CD14-positive monocyte (primary cell): ENCODE data around the gene TMEM135. TPM values are rescaled to one million over a fixed set of nuclear protein-coding genes. Genes with fewer than 3 reads are reported as not detected.
"Not testable (repeated sequence)": the region's sequence is repeated elsewhere in the genome, so short reads cannot be mapped to it uniquely, and the experiment has no call there.

ENCODE experiments used
- DNase-seq, 3 donors: peaks; one replicate each; pipeline ENCODE4 v3.0.0-alpha.2; 2011 to 2022
- H2AFZ ChIP-seq: 2 replicates; pipeline ENCODE4 v1.6.0; 2012; ENCODE audit warnings: mild to moderate bottlenecking, low read depth, low read length, inconsistent platforms; ENCODE audit not compliant: insufficient read depth, poor library complexity, severe bottlenecking
- H3K27ac ChIP-seq, 2 donors: 1 replicate in 1 of 2; 2 replicates in 1 of 2; pipeline ENCODE4 v1.5.1; 2012 to 2013; ENCODE audit warnings: low read length in 2 of 2, control low read depth in 1 of 2, inconsistent platforms in 1 of 2, low read depth in 1 of 2, mild to moderate bottlenecking in 1 of 2
- H3K27me3 ChIP-seq, 2 donors: one replicate each; pipeline versions ENCODE4 v1.6.0 to v1.6.1; 2011 to 2013; ENCODE audit warnings: low read length in 2 of 2; ENCODE audit not compliant: control insufficient read depth in 2 of 2, insufficient read depth in 2 of 2
- H3K36me3 ChIP-seq, 2 donors: replicated peaks in 1 of 2; 1 replicate in 1 of 2; 2 replicates in 1 of 2; pipeline versions ENCODE4 v1.5.1 to v1.6.1; 2012 to 2013; ENCODE audit warnings: low read length in 2 of 2, control low read depth in 1 of 2, inconsistent platforms in 1 of 2, mild to moderate bottlenecking in 1 of 2; ENCODE audit not compliant: insufficient read depth in 2 of 2, control insufficient read depth in 1 of 2
- H3K4me1 ChIP-seq, 2 donors: 1 replicate in 1 of 2; 2 replicates in 1 of 2; pipeline versions ENCODE4 v1.5.1 to v1.6.1; 2012 to 2013; ENCODE audit warnings: low read length in 2 of 2, control low read depth in 1 of 2, inconsistent platforms in 1 of 2, mild to moderate bottlenecking in 1 of 2, moderate library complexity in 1 of 2; ENCODE audit not compliant: insufficient read depth in 2 of 2, control insufficient read depth in 1 of 2
- H3K4me2 ChIP-seq: replicated peaks from 2 replicates; pipeline ENCODE3; 2012; ENCODE audit warnings: low read length, moderate library complexity, mild to moderate bottlenecking; ENCODE audit not compliant: poor library complexity, severe bottlenecking; ENCODE audit errors: extremely low read depth
- H3K4me3 ChIP-seq, 3 experiments: fragments of 200-600 bp in 1 of 3; sonication (generic) in 1 of 3; replicated peaks in 1 of 3; 1 replicate in 2 of 3; 2 replicates in 1 of 3; pipeline ENCODE4 v1.5.1; 2011 to 2013; ENCODE audit warnings: low read length in 3 of 3, mild to moderate bottlenecking in 3 of 3, control low read depth in 2 of 3, low read depth in 2 of 3, inconsistent platforms in 1 of 3, moderate library complexity in 1 of 3
- H3K79me2 ChIP-seq: 2 replicates; pipeline ENCODE4 v1.6.0; 2012; ENCODE audit warnings: mild to moderate bottlenecking, control low read depth, inconsistent platforms, low read length, moderate library complexity; ENCODE audit not compliant: insufficient read depth
- H3K9ac ChIP-seq: 2 replicates; pipeline ENCODE4 v1.6.0; 2017; ENCODE audit warnings: low read length, mild to moderate bottlenecking; ENCODE audit not compliant: insufficient read depth, poor library complexity, severe bottlenecking
- H3K9me3 ChIP-seq, 2 donors: replicated peaks in 1 of 2; 1 replicate in 1 of 2; 2 replicates in 1 of 2; pipeline versions ENCODE4 v1.5.1 to v1.6.1; 2012 to 2013; ENCODE audit warnings: low read length in 2 of 2, control low read depth in 1 of 2; ENCODE audit not compliant: control insufficient read depth in 1 of 2, insufficient read depth in 1 of 2
- H4K20me1 ChIP-seq: 2 replicates; pipeline ENCODE4 v1.6.0; 2012; ENCODE audit warnings: mild to moderate bottlenecking, low read length, control low read depth, moderate library complexity; ENCODE audit not compliant: insufficient read depth
- H3K27ac Mint-ChIP-seq, 7 donors: one replicate each; pipeline ENCODE4 v1.8.0; 2020; ENCODE audit warnings: mild to moderate bottlenecking in 7 of 7, mixed read lengths in 7 of 7, moderate library complexity in 6 of 7, inconsistent platforms in 2 of 7
- H3K27me3 Mint-ChIP-seq, 3 donors: one replicate each; pipeline ENCODE4 v1.8.0; 2021 to 2022; ENCODE audit warnings: low read depth in 3 of 3, mild to moderate bottlenecking in 3 of 3, mixed read lengths in 3 of 3, moderate library complexity in 3 of 3, inconsistent platforms in 1 of 3
- H3K36me3 Mint-ChIP-seq, 2 donors: one replicate each; pipeline ENCODE4 v1.8.0; 2020; ENCODE audit warnings: mixed read lengths in 2 of 2, inconsistent platforms in 1 of 2, mild to moderate bottlenecking in 1 of 2
- H3K4me1 Mint-ChIP-seq: one replicate; pipeline ENCODE4 v1.8.0; 2020; ENCODE audit warnings: mild to moderate bottlenecking, mixed read lengths
- H3K4me3 Mint-ChIP-seq, 2 donors: one replicate each; pipeline ENCODE4 v1.8.0; 2020; ENCODE audit warnings: mild to moderate bottlenecking in 2 of 2, mixed read lengths in 2 of 2, moderate library complexity in 1 of 2
- H3K9me3 Mint-ChIP-seq, 7 donors: one replicate each; pipeline ENCODE4 v1.8.0; 2020 to 2022; ENCODE audit warnings: mixed read lengths in 7 of 7, mild to moderate bottlenecking in 6 of 7, moderate library complexity in 6 of 7, inconsistent platforms in 2 of 7
- WGBS: methylation state at CpG from one replicate; pipeline ENCODE4 v1.1.5; 2013; ENCODE audit warnings: missing lambda C conversion rate; ENCODE audit not compliant: insufficient coverage; 5-methylcytosine and 5-hydroxymethylcytosine counted together
- intact Hi-C, 2 donors: fragments of 100-400 bp; cut with micrococcal nuclease; formaldehyde crosslinking; loops; one replicate each; pipeline versions ENCODE4 v1.15.0 to v1.15.1; 2023
- polyA plus RNA-seq, 3 donors: library from polyadenylated mRNA; depleted of rRNA in 1 of 3; unstranded in 2 of 3; stranded (reverse) in 1 of 3; fragments of 300-500 nt in 2 of 3; fragments of >200 nt in 1 of 3; fragmentation: Illumina TruSeq in 2 of 3; gene quantifications; 1 replicate in 2 of 3; 2 replicates in 1 of 3; pipeline ENCODE4 v1.2.3, GENCODE V29; 2012 to 2021
- TF ChIP-seq, protein P1 (sequence below): fragments of 200-600 bp; IDR thresholded peaks from one replicate; pipeline ENCODE4 v1.8.0; 2022; ENCODE audit warnings: antibody characterized with exemption, mild to moderate bottlenecking

TMEM135 gene
- polyA plus RNA-seq, 3 donors: 2.7 to 8.4 (median 5.9) TPM

DNA sequence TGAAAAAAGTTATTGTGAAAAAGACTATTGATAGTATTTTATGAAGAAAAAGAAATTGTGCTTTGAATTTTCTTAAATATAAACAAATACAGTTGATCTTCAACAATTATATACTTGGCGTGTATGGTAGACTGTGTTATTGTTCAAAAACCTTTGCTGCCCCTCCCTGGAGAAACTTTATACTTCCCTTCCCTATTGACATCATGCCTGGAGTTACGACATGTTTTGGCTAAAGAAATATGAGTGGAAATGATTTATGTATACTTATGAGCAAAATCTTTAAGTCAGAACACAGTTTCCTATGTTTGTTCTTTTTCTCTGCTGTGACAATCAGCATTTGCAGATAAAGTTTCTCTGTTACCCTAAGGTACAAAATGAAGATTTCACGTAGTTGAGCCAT is 243.8 kb downstream of the TMEM135 start:
- H3K27me3 Mint-ChIP-seq: peaks cover 0 to 2% (median 1%) of the 10 kb centered on the region in 3 donors
- H3K4me1 Mint-ChIP-seq: peaks cover 4% of the 10 kb centered on the region
- TF ChIP-seq, protein P1, sequence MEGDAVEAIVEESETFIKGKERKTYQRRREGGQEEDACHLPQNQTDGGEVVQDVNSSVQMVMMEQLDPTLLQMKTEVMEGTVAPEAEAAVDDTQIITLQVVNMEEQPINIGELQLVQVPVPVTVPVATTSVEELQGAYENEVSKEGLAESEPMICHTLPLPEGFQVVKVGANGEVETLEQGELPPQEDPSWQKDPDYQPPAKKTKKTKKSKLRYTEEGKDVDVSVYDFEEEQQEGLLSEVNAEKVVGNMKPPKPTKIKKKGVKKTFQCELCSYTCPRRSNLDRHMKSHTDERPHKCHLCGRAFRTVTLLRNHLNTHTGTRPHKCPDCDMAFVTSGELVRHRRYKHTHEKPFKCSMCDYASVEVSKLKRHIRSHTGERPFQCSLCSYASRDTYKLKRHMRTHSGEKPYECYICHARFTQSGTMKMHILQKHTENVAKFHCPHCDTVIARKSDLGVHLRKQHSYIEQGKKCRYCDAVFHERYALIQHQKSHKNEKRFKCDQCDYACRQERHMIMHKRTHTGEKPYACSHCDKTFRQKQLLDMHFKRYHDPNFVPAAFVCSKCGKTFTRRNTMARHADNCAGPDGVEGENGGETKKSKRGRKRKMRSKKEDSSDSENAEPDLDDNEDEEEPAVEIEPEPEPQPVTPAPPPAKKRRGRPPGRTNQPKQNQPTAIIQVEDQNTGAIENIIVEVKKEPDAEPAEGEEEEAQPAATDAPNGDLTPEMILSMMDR: no peak
- no peak overlapping the region for H3K4me3 ChIP-seq
- intact Hi-C loops: no loop called here
- H2AFZ ChIP-seq: no peak overlapping the region
- H3K9me3 Mint-ChIP-seq: peaks cover 2 to 9% (median 6%) of the 10 kb centered on the region in 7 donors
- H3K36me3 Mint-ChIP-seq: peaks cover 1 to 8% of the 10 kb centered on the region in 2 donors
- no peak overlapping the region for H3K27ac ChIP-seq
- H3K9me3 ChIP-seq: peaks cover 0 to 5% of the 10 kb centered on the region in 2 donors
- H3K9ac ChIP-seq: no peak overlapping the region
- no peaks in the 10 kb centered on the region for H3K4me1 ChIP-seq
- H3K79me2 ChIP-seq: no peaks in the 10 kb centered on the region
- no peaks in the 10 kb centered on the region for H3K27me3 ChIP-seq
- no peak overlapping the region for H3K4me3 Mint-ChIP-seq
- H3K27ac Mint-ChIP-seq: no peak overlapping the region
- no peak overlapping the region for H3K4me2 ChIP-seq
- no peak for DNase-seq
- no peaks in the 10 kb centered on the region for H3K36me3 ChIP-seq
- no CpG with 5 or more reads among the region's 3 CpGs for WGBS
- no peaks in the 10 kb centered on the region for H4K20me1 ChIP-seq

DNA sequence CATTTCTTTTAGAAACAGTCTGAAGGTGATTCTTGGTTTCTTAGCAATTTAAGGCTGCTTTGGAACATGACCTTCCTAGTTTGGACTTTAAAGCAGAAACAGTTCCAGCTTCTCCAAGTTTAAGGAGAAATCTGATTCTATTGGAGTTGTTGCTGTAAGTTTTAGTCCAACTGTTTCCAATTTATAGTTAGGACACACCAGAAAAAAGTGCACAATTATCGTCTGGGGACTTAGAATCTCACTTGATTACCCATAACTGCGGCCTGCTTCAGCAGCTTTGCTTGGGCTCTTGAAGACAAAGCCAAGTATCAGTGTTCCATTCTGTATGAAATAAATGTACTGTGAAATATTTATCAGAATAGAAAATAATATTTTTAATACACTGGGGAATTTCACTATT is 246.6 kb downstream of the TMEM135 start:
- Histone ChIP-seq H3K9me3 (peaks cover 0 to 5% of the 10 kb centered on the region in 2 donors), H3K9ac (no peak overlapping the region), H3K27me3 (no peaks in the 10 kb centered on the region), H3K36me3 (no peaks in the 10 kb centered on the region), H3K79me2 (no peaks in the 10 kb centered on the region), H3K4me1 (no peaks in the 10 kb centered on the region), H4K20me1 (no peaks in the 10 kb centered on the region), H3K4me2 (no peak overlapping the region), H3K4me3 (no peak overlapping the region), H2AFZ (no peak overlapping the region), H3K27ac (no peak overlapping the region)
- TF ChIP-seq, protein P1: no peak
- DNase-seq: no peak
- H3K27me3 Mint-ChIP-seq: peaks cover 0 to 1% (median 0%) of the 10 kb centered on the region in 3 donors
- H3K36me3 Mint-ChIP-seq: peaks cover 1 to 8% of the 10 kb centered on the region in 2 donors
- peaks cover 4% of the 10 kb centered on the region for H3K4me1 Mint-ChIP-seq
- H3K27ac Mint-ChIP-seq: no peak overlapping the region
- no peak overlapping the region for H3K4me3 Mint-ChIP-seq
- intact Hi-C loops: no loop called here
- no CpG with 5 or more reads among the region's 2 CpGs for WGBS
- H3K9me3 Mint-ChIP-seq: peaks cover 2 to 9% (median 6%) of the 10 kb centered on the region in 7 donors

DNA sequence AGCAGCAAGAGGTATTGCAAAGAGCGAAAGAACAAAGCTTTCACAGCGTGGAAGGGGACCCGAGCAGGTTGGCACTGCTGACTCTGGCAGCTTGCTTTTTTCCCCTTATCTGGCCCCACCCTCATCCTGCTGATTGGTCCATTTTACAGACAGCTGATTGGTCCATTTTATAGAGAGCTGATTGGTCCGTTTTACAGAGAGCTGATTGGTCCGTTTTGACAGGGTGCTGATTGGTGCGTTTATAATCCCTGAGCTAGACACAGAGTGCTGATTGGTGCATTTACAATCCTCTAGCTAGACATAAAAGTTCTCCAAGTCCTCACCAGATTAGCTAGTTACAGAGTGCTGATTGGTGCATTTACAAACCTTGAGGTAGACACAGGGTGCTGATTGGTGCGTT is 247.9 kb downstream of the TMEM135 start:
- H3K9me3 Mint-ChIP-seq, H3K4me3 Mint-ChIP-seq, H3K4me2 ChIP-seq, H3K9ac ChIP-seq, H3K27ac ChIP-seq, intact Hi-C loops, H3K27me3 ChIP-seq, DNase-seq, H3K36me3 ChIP-seq, H3K4me3 ChIP-seq, H4K20me1 ChIP-seq, H3K79me2 ChIP-seq, H3K4me1 ChIP-seq, H3K9me3 ChIP-seq, H3K4me1 Mint-ChIP-seq, H2AFZ ChIP-seq, H3K27me3 Mint-ChIP-seq: not testable (repeated sequence)
- H3K27ac Mint-ChIP-seq: peak overlapping the region in 1 of 7 donors; percentile 50
- peaks cover 1 to 11% of the 10 kb centered on the region in 2 donors for H3K36me3 Mint-ChIP-seq
- no CpG with 5 or more reads among the region's 7 CpGs for WGBS
